WERI-Rb-1 (cell line): Measurements from ENCODE around the gene SIPA1L2.

Source experiments
- DNase-seq: peaks from one replicate; pipeline ENCODE4 v3.0.0-alpha.2; 2020
- H3K27ac ChIP-seq: fragments of 250-450 bp; sonication (Bioruptor Pico); 2 replicates; pipeline ENCODE4 v1.5.1; 2020; ENCODE audit warnings: mild to moderate bottlenecking, moderate library complexity
- H3K27me3 ChIP-seq: fragments of 250-450 bp; sonication (Bioruptor Pico); 2 replicates; pipeline ENCODE4 v1.5.1; 2021; ENCODE audit warnings: mild to moderate bottlenecking, low read depth, moderate library complexity; ENCODE audit not compliant: insufficient read depth, severe bottlenecking
- H3K36me3 ChIP-seq: fragments of 250-450 bp; sonication (Bioruptor Pico); 2 replicates; pipeline ENCODE4 v1.5.1; 2020; ENCODE audit warnings: mild to moderate bottlenecking, moderate library complexity
- H3K4me3 ChIP-seq: 2 replicates; pipeline ENCODE4 v1.5.1; 2011; ENCODE audit warnings: low read depth, mild to moderate bottlenecking, control low read depth, low read length
- H3K9me3 ChIP-seq: fragments of 250-450 bp; sonication (Bioruptor Pico); 2 replicates; pipeline ENCODE4 v1.5.1; 2021; ENCODE audit warnings: mild to moderate bottlenecking, moderate library complexity; ENCODE audit not compliant: severe bottlenecking
- CTCF ChIP-seq: IDR thresholded peaks from 2 replicates; pipeline ENCODE4 v1.5.1; 2011; ENCODE audit warnings: low read depth, mild to moderate bottlenecking, control low read depth, inconsistent platforms, low read length

Gene SIPA1L2

GRCh38 chr1:232629250-232630046, 485 bp downstream of the SIPA1L2 start:
- Histone ChIP-seq H3K27me3 (peaks cover 18% of the 10 kb centered on the region), H3K36me3 (no peaks in the 10 kb centered on the region), H3K4me3 (peak overlapping the region; percentile 48), H3K9me3 (no peaks in the 10 kb centered on the region), H3K27ac (no peak overlapping the region)
- peak; percentile 56 for DNase-seq
- TF ChIP-seq CTCF: 0 out of 2 replicates have a peak, but pooled peaks have one; percentile 5

- H3K9me3 ChIP-seq: no peaks in the 10 kb centered on the region
- H3K27me3 ChIP-seq: peaks cover 18% of the 10 kb centered on the region
- TF ChIP-seq CTCF: peak; percentile 29; the same call in 1 of the 2 replicates
- DNase-seq: no peak
- no peaks in the 10 kb centered on the region for H3K36me3 ChIP-seq
- no peak overlapping the region for H3K27ac ChIP-seq
- peak overlapping the region; percentile 48 for H3K4me3 ChIP-seq
Measured at GRCh38 chr1:232628335-232629249, 1.3 kb downstream of the SIPA1L2 start.

GRCh38 chr1:232627645-232628334, 2.1 kb downstream of the SIPA1L2 start:
- peak; percentile 38 for DNase-seq
- H3K27me3 ChIP-seq: peaks cover 18% of the 10 kb centered on the region
- TF ChIP-seq CTCF: peak; percentile 70
- H3K36me3 ChIP-seq: no peaks in the 10 kb centered on the region
- H3K4me3 ChIP-seq: no peak overlapping the region
- no peak overlapping the region for H3K27ac ChIP-seq
- H3K9me3 ChIP-seq: no peaks in the 10 kb centered on the region

DNA sequence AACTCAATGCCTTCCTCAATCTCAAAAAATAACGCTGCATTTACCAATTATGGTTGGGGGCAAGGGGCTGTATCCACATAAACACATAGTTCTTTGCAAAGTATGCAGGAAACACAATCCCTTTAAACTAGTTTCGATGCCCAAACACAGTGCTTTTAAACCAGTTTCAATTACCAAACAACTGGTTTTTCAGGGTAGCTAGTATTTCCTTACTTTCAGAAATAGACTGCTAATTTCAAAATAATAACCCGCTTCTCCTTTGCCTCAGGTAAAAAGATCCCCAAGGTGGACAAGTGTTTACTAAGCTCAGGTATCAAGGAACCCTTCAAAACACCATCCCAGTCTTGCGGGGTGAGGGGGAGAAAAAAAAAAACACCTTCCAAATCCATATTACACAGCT, 2.8 kb downstream of the SIPA1L2 start:
- no peak for DNase-seq
- no peaks in the 10 kb centered on the region for H3K36me3 ChIP-seq
- no peak for TF ChIP-seq CTCF
- H3K4me3 ChIP-seq: no peak overlapping the region
- H3K9me3 ChIP-seq: no peaks in the 10 kb centered on the region
- H3K27ac ChIP-seq: no peak overlapping the region
- H3K27me3 ChIP-seq: peaks cover 18% of the 10 kb centered on the region

GRCh38 chr1:232626452-232626851, 3.5 kb downstream of the SIPA1L2 start:
- DNase-seq: no peak

More at GRCh38 chr1:232626452-232626851, 3.5 kb downstream of the SIPA1L2 start:
- Histone ChIP-seq H3K27me3 (peaks cover 18% of the 10 kb centered on the region), H3K9me3 (no peaks in the 10 kb centered on the region), H3K36me3 (no peaks in the 10 kb centered on the region), H3K4me3 (no peak overlapping the region), H3K27ac (no peak overlapping the region)
- no peak for TF ChIP-seq CTCF
